IPS-NIHi7 (cell line): ENCODE data around the gene PIH1D1.

Experiments
- DNase-seq: peaks from one replicate; pipeline ENCODE4 v3.0.0; 2012; ENCODE audit warnings: mixed read lengths; ENCODE audit errors: extremely low spot score

Gene PIH1D1

DNA sequence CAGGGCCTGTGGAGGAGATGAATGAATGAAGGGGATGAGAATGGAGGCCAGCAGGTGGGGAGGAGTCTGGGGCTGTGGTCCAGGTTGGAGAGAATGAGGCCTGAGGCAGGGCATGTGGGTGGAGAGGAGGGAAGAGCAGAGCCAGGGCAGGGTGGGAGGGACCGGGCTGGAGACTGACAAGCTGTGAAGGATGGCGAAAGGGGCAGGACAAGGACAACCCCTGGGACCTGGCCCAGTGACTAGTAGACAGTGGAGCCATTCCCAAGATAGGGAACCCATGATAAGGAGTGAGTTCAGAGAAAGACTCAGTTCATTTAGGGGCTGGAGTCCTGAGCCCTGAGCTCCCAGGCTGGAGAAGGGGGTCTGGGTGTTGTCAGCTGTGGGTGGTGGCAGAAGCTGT, 31.4 kb downstream of the PIH1D1 start:
- DNase-seq = no peak

GRCh38 chr19:49419173-49419572, 32.4 kb downstream of the PIH1D1 start:
- no peak for DNase-seq

DNA sequence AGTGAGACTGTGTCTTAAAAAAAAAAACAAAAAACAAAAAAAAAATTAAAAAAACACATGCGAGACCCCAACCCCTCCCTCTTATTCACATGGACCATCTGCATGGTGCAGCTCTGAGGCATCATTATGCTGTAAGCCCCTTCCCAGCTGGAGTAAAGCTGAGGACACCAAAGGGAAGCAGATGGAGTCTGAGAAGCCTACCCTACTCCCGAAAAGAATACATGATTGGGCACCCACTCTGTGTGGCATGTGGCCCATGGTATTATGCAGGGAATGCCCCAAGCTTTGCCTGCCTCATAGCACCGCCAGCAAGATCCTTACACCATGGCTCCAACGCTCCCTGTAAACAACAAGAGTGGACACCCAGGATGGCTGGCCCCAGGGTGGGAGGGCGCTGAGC, 33.1 kb downstream of the PIH1D1 start:
- DNase-seq = no peak

- DNase-seq = peak; percentile 67
Measured at GRCh38 chr19:49417088-49417487, 34.5 kb downstream of the PIH1D1 start.

GRCh38 chr19:49415810-49416200, 35.8 kb downstream of the PIH1D1 start:
- no peak for DNase-seq

- DNase-seq = no peak
Measured at GRCh38 chr19:49415102-49415809, 36.4 kb downstream of the PIH1D1 start.

- no peak for DNase-seq
Measured at GRCh38 chr19:49414256-49414655, 37.4 kb downstream of the PIH1D1 start.

- DNase-seq = no peak
Measured at GRCh38 chr19:49413348-49413747, 38.3 kb downstream of the PIH1D1 start.

- DNase-seq = no peak
Measured at GRCh38 chr19:49411681-49412326, 39.8 kb downstream of the PIH1D1 start.

GRCh38 chr19:49409441-49410029, 42.1 kb downstream of the PIH1D1 start:
- no peak for DNase-seq

GRCh38 chr19:49408816-49409440, 42.7 kb downstream of the PIH1D1 start:
- no peak for DNase-seq

- DNase-seq = no peak
Measured at GRCh38 chr19:49407482-49408015, 44.1 kb downstream of the PIH1D1 start.

- no peak for DNase-seq
Measured at GRCh38 chr19:49407079-49407478, 44.5 kb downstream of the PIH1D1 start.

GRCh38 chr19:49403404-49404187, 48.0 kb downstream of the PIH1D1 start:
- DNase-seq = peak; percentile 78

DNA sequence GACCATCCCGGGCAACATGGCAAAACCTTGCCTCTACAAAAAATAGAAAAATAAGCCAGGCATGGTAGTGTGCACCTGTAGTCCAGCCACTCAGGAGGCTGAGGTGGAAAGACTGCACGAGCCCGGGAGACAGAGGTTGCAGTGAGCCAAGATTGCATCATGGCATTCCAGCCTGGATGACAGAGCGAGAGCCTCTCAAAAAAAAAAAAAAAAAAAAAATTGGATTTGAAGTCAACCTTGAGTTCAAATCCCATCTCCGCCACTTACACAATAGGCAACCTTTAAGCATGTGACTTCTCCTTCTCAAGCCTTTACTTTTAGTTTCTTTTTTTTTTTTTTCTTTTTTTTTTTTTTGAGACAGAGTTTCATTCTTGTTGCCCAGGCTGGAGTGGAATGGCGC, 51.6 kb downstream of the PIH1D1 start:
- no peak for DNase-seq

DNA sequence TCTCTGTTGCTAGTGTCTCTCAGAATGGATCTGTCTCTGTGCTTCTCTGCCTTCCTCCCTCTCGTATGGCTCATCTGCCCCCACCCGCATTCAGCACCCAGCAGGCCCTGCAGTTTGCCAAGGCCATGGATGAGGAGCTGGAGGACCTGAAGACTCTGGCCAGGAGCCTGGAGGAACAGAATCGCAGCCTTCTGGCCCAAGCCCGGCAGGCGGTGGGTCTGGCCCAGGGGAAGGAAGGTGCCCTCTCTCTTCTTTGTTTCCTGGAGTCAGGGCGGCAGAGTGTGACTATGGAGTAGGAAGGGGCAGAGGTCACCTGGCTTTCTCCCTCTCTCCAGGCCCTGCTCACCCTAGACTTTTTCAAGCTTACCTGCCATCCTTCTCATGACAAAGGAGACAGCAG, 52.7 kb downstream of the PIH1D1 start:
- DNase-seq = no peak

DNA sequence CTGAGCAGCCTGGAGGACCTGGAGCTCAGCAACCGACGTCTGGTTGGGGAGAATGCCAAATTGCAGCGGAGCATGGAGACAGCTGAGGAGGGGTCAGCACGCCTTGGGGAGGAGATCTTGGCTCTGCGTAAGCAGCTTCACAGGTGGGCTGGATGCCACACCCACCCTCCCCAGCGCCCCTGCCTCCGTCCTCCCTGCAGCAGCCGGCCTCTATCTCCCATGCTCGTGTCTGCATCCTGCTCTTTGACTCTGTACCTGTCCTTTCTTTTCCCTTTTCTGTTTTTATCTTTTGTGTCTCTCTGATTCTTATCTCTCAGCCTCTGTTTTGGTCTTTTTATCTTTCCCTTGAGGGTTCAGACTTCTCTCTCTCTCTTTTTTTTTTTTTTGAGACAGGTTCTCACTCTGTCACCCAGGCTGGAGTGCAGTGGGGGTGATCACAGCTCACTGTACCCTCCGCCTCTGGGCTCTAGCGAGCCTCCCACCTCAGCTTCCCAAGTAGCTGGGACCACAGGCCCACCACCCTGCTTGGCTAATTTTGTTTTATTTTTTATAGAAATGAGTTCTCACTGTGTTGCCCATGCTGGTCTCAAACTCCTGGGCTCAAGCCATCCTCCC, 53.5 kb downstream of the PIH1D1 start:
- DNase-seq = no peak

GRCh38 chr19:49396738-49397505, 54.7 kb downstream of the PIH1D1 start:
- no peak for DNase-seq
